Parathyroid adenoma (tissue), 2 donors: ENCODE data around the gene SPEM3.
"Not testable (repeated sequence)": the region's sequence is repeated elsewhere in the genome, so short reads cannot be mapped to it uniquely, and the experiment has no call there.

Source experiments
- H2AFZ ChIP-seq: fragments of 300-600 bp; sonication (generic); one replicate; pipeline ENCODE4 v1.7.0; 2017; ENCODE audit warnings: antibody characterized with exemption, mild to moderate bottlenecking
- H3K27ac ChIP-seq: fragments of 300-600 bp; sonication (generic); one replicate; pipeline ENCODE4 v1.7.0; 2017
- H3K27me3 ChIP-seq: fragments of 300-600 bp; sonication (generic); one replicate; pipeline ENCODE4 v1.7.0; 2017; ENCODE audit warnings: low read length; ENCODE audit not compliant: control insufficient read depth, insufficient read depth
- H3K36me3 ChIP-seq: fragments of 300-600 bp; sonication (generic); one replicate; pipeline ENCODE4 v1.7.0; 2017; ENCODE audit warnings: low read length; ENCODE audit not compliant: control insufficient read depth, insufficient read depth
- H3K4me1 ChIP-seq: fragments of 300-600 bp; sonication (generic); one replicate; pipeline ENCODE4 v1.7.0; 2017; ENCODE audit warnings: control low read depth
- H3K4me2 ChIP-seq: fragments of 300-600 bp; sonication (generic); one replicate; pipeline ENCODE4 v1.7.0; 2017; ENCODE audit warnings: low read length
- H3K4me3 ChIP-seq: fragments of 300-600 bp; sonication (generic); one replicate; pipeline ENCODE4 v1.7.0; 2017; ENCODE audit warnings: low read depth, low read length
- H3K79me2 ChIP-seq: fragments of 300-600 bp; sonication (generic); one replicate; pipeline ENCODE4 v1.7.0; 2017; ENCODE audit warnings: control low read depth
- H3K9ac ChIP-seq: fragments of 300-600 bp; sonication (generic); one replicate; pipeline ENCODE4 v1.7.0; 2017; ENCODE audit warnings: mild to moderate bottlenecking
- H3K9me3 ChIP-seq: fragments of 300-600 bp; sonication (generic); one replicate; pipeline ENCODE4 v1.7.0; 2017; ENCODE audit warnings: low read length; ENCODE audit not compliant: control insufficient read depth
- TF ChIP-seq, protein P1 (sequence below): fragments of 300-600 bp; sonication (generic); IDR thresholded peaks from one replicate; pipeline ENCODE4 v1.7.0; 2017; ENCODE audit warnings: antibody characterized with exemption, mild to moderate bottlenecking
- donor health status: primary hyperparathyroidism.

Gene SPEM3

GRCh38 chr17:7478276-7479212 lies 49.9 kb downstream of the SPEM3 start:
- no peaks in the 10 kb centered on the region for H3K36me3 ChIP-seq
- H3K4me1 ChIP-seq, result peaks cover 29% of the 10 kb centered on the region
- H3K4me2 ChIP-seq, result peak overlapping the region; percentile 60
- H2AFZ ChIP-seq, result peak overlapping the region; percentile 52
- H3K9me3 ChIP-seq, result no peaks in the 10 kb centered on the region
- H3K9ac ChIP-seq, result peak overlapping the region; percentile 99
- H3K4me3 ChIP-seq, result peak overlapping the region; percentile 71
- H3K27ac ChIP-seq, result peak overlapping the region; percentile 99
- H3K27me3 ChIP-seq, result no peaks in the 10 kb centered on the region
- TF ChIP-seq, protein P1, sequence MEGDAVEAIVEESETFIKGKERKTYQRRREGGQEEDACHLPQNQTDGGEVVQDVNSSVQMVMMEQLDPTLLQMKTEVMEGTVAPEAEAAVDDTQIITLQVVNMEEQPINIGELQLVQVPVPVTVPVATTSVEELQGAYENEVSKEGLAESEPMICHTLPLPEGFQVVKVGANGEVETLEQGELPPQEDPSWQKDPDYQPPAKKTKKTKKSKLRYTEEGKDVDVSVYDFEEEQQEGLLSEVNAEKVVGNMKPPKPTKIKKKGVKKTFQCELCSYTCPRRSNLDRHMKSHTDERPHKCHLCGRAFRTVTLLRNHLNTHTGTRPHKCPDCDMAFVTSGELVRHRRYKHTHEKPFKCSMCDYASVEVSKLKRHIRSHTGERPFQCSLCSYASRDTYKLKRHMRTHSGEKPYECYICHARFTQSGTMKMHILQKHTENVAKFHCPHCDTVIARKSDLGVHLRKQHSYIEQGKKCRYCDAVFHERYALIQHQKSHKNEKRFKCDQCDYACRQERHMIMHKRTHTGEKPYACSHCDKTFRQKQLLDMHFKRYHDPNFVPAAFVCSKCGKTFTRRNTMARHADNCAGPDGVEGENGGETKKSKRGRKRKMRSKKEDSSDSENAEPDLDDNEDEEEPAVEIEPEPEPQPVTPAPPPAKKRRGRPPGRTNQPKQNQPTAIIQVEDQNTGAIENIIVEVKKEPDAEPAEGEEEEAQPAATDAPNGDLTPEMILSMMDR, result no peak
- H3K79me2 ChIP-seq, result peaks cover 67% of the 10 kb centered on the region

DNA sequence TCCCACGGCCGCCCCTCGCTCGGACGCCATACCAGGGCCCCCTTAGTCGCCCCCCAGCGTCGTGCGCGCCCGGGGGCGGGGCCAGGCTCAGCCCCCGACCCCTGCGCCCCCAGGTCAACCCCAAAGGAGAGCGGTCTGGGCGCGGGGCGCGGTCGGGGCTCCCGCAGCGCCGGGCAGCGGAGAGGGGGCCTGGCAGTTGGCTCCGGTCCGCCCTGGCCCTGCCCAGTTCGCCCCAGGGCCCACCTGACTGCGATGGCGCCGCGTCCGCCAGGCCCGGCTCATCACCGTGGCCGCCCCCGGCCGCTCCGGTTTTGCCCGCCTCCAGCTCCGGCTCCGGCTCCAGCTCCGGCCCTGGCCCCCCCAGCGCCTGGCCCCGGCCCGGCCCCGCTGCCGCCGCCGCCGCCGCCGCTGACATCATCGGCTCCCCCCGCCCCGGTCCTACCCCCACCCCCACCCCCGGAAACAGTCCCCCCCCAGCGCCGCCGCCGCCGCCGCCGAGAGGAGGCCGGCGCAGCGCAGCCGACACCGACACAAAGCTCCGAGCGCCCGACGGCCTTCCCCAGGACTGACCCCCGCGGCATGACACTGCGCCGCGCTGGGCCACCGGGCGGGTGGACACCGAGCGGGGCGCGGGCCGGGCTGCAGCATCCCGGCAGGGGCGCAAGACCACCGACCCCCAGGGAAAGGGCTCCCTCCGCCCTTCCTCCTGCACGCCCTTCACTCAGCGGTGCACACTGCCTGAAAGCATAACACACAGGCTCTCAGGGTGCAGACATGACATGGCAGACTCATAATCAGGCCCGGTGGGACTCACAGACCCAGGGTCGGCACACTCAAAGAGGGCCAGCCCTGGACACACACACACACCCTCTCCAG lies 50.8 kb downstream of the SPEM3 start, which contains the start of gene ZBTB4:
TSS of gene ZBTB4 (minus strand) at position 419 of the 876 bp plus-strand sequence. CDS start 12,830 bp downstream, outside the sequence.
- peaks cover 58% of the 10 kb centered on the region for H3K79me2 ChIP-seq
- peak within 1 kb of the TSS; percentile 77 for H3K4me3 ChIP-seq
- H3K4me1 ChIP-seq, result peaks cover 29% of the 10 kb centered on the region
- peak within 1 kb of the TSS; percentile 99 for H3K9ac ChIP-seq
- TF ChIP-seq, protein P1, result no peak
- H3K27ac ChIP-seq, result peak within 1 kb of the TSS; percentile 99
- no peaks in the 10 kb centered on the region for H3K9me3 ChIP-seq
- H3K4me2 ChIP-seq, result peak within 1 kb of the TSS; percentile 86
- H3K36me3 ChIP-seq, result no peaks in the 10 kb centered on the region
- no peaks in the 10 kb centered on the region for H3K27me3 ChIP-seq
- H2AFZ ChIP-seq, result peak within 1 kb of the TSS; percentile 92

GRCh38 chr17:7480089-7480384 lies 51.4 kb downstream of the SPEM3 start:
- H3K27ac ChIP-seq, result peak overlapping the region; percentile 99
- H3K9ac ChIP-seq, result peak overlapping the region; percentile 98
- peaks cover 29% of the 10 kb centered on the region for H3K4me1 ChIP-seq
- H3K9me3 ChIP-seq, result no peaks in the 10 kb centered on the region
- no peaks in the 10 kb centered on the region for H3K27me3 ChIP-seq
- peaks cover 54% of the 10 kb centered on the region for H3K79me2 ChIP-seq
- H3K4me3 ChIP-seq, result peak overlapping the region; percentile 77
- TF ChIP-seq, protein P1, result no peak
- peak overlapping the region; percentile 86 for H3K4me2 ChIP-seq
- no peaks in the 10 kb centered on the region for H3K36me3 ChIP-seq
- peak overlapping the region; percentile 92 for H2AFZ ChIP-seq

DNA sequence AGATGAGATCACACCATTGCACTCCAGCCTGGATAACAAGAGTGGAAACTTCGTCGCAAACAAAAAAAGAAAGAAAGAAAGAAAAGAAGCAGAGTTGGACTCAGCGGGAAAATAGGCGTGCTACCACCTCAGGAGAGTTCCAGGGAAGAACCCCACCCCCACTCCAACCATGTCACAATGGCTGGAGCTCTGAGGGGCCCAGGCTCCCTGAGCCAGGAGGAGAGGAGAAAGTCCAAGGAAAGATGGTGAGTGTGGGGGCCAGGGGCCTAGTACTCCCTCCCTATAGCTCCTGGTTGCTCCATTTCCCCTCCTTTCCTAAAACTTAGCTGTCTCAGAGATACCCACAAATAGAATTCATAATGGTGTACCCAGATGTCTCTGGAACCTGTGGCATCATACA lies 52.6 kb downstream of the SPEM3 start, which contains the start of gene SLC35G6:
TSS of gene SLC35G6 (plus strand) at position 172 of the 400 bp plus-strand sequence. CDS start at position 243, 71 bp downstream.
- not testable (repeated sequence) for H3K27me3 ChIP-seq, H3K36me3 ChIP-seq, H3K9me3 ChIP-seq, H3K9ac ChIP-seq
- H3K4me2 ChIP-seq, result peak within 1 kb of the TSS; percentile 86
- H2AFZ ChIP-seq, result peak within 1 kb of the TSS; percentile 92
- peak within 1 kb of the TSS; percentile 77 for H3K4me3 ChIP-seq
- peaks cover 26% of the 10 kb centered on the region for H3K4me1 ChIP-seq
- H3K27ac ChIP-seq, result peak within 1 kb of the TSS; percentile 99
- H3K79me2 ChIP-seq, result peaks cover 49% of the 10 kb centered on the region

GRCh38 chr17:7481842-7482741 lies 53.4 kb downstream of the SPEM3 start:
- Histone ChIP-seq H3K79me2 (peaks cover 44% of the 10 kb centered on the region), H3K4me1 (peaks cover 18% of the 10 kb centered on the region), H3K27ac (peak overlapping the region; percentile 99)
- H3K27me3 ChIP-seq, H3K4me2 ChIP-seq, H3K36me3 ChIP-seq, H3K9me3 ChIP-seq, H3K9ac ChIP-seq, H3K4me3 ChIP-seq, H2AFZ ChIP-seq: not testable (repeated sequence)
